ENCODE measurements around the gene CDH4.

- TF ChIP-seq REST (IDR thresholded peaks at IDR 0.05; ENCODE audit: insufficient read depth in 1 of 2, low read depth in 2 of 2, low read length in 2 of 2) (no peak), FOXP2 (optimal IDR thresholded peaks at IDR 0.05; ENCODE audit: borderline replicate concordance, extremely low read depth, extremely low read length, insufficient read depth) (no peak), POLR2AphosphoS5 (IDR thresholded peaks at IDR 0.05; ENCODE audit: low read depth, low read length) (no peak), TAF1 (IDR thresholded peaks at IDR 0.05; ENCODE audit: borderline replicate concordance, insufficient read depth, low read length) (no peak), SIN3A (IDR thresholded peaks at IDR 0.05; ENCODE audit: borderline replicate concordance, insufficient read depth, low read length) (no peak)
Measured at GRCh38 chr20:61891916-61892649, 640.0 kb downstream of the CDH4 start.

Data from PFSK-1 (cell line).